Measurements from ENCODE around the gene IL12RB2.
A peak's percentile ranks its signal among the peaks of the same experiment; 100 is the strongest.
"Not testable (repeated sequence)": the region's sequence is repeated elsewhere in the genome, so short reads cannot be mapped to it uniquely, and the experiment has no call there.

Gene IL12RB2

GRCh38 chr1:67381154-67381553 is 73.5 kb downstream of the IL12RB2 start:
- in situ Hi-C loops (cut with HindIII; ENCODE audit: low pct_ligation_motif_present, low pct_unique_long_range_greater_than_20kb, low sequenced_read_pairs) = no loop called here
- no peak for DNase-seq

- in situ Hi-C loops (cut with HindIII; ENCODE audit: low pct_ligation_motif_present, low pct_unique_long_range_greater_than_20kb, low sequenced_read_pairs) = no loop called here
- DNase-seq = no peak
These were observed 74.6 kb downstream of the IL12RB2 start for GRCh38 chr1:67382292-67382691.

GRCh38 chr1:67383999-67384638 is 76.4 kb downstream of the IL12RB2 start:
- in situ Hi-C loops (cut with HindIII; ENCODE audit: low pct_ligation_motif_present, low pct_unique_long_range_greater_than_20kb, low sequenced_read_pairs) = no loop called here
- DNase-seq = no peak

GRCh38 chr1:67390041-67390887 is 82.6 kb downstream of the IL12RB2 start:
- in situ Hi-C loops (cut with HindIII; ENCODE audit: low pct_ligation_motif_present, low pct_unique_long_range_greater_than_20kb, low sequenced_read_pairs) = no loop called here
- peak; percentile 86 for DNase-seq

- no peak for DNase-seq
- in situ Hi-C loops (cut with HindIII; ENCODE audit: low pct_ligation_motif_present, low pct_unique_long_range_greater_than_20kb, low sequenced_read_pairs) = no loop called here
These were observed 85.6 kb downstream of the IL12RB2 start for GRCh38 chr1:67393240-67393639.

- in situ Hi-C loops (cut with HindIII; ENCODE audit: low pct_ligation_motif_present, low pct_unique_long_range_greater_than_20kb, low sequenced_read_pairs) = no loop called here
- DNase-seq = no peak
These were observed 86.1 kb downstream of the IL12RB2 start for GRCh38 chr1:67393737-67394136.

- in situ Hi-C loops (cut with HindIII; ENCODE audit: low pct_ligation_motif_present, low pct_unique_long_range_greater_than_20kb, low sequenced_read_pairs) = no loop called here
- no peak for DNase-seq
These were observed 86.9 kb downstream of the IL12RB2 start for GRCh38 chr1:67394548-67394947.

GRCh38 chr1:67399199-67399993 is 91.7 kb downstream of the IL12RB2 start:
- in situ Hi-C loops (cut with HindIII; ENCODE audit: low pct_ligation_motif_present, low pct_unique_long_range_greater_than_20kb, low sequenced_read_pairs) = no loop called here
- DNase-seq = no peak

- DNase-seq; in situ Hi-C loops (cut with HindIII; ENCODE audit: low pct_ligation_motif_present, low pct_unique_long_range_greater_than_20kb, low sequenced_read_pairs): not testable (repeated sequence)
These were observed 92.5 kb downstream of the IL12RB2 start for GRCh38 chr1:67400029-67400786.

GRCh38 chr1:67401443-67401842 is 93.8 kb downstream of the IL12RB2 start:
- no peak for DNase-seq

GRCh38 chr1:67404212-67404620 is 96.5 kb downstream of the IL12RB2 start:
- DNase-seq = no peak
- in situ Hi-C loops (cut with HindIII; ENCODE audit: low pct_ligation_motif_present, low pct_unique_long_range_greater_than_20kb, low sequenced_read_pairs) = no loop called here

More at GRCh38 chr1:67401443-67401842, 93.8 kb downstream of the IL12RB2 start:
- in situ Hi-C loops (cut with HindIII; ENCODE audit: low pct_ligation_motif_present, low pct_unique_long_range_greater_than_20kb, low sequenced_read_pairs) = no loop called here

GRCh38 chr1:67405473-67406245 is 98.0 kb downstream of the IL12RB2 start:
- DNase-seq = no peak

GRCh38 chr1:67407498-67407897 is 99.8 kb downstream of the IL12RB2 start:
- DNase-seq = no peak
- in situ Hi-C loops (cut with HindIII; ENCODE audit: low pct_ligation_motif_present, low pct_unique_long_range_greater_than_20kb, low sequenced_read_pairs) = no loop called here

More at GRCh38 chr1:67405473-67406245, 98.0 kb downstream of the IL12RB2 start:
- in situ Hi-C loops (cut with HindIII; ENCODE audit: low pct_ligation_motif_present, low pct_unique_long_range_greater_than_20kb, low sequenced_read_pairs) = no loop called here

- no peak for DNase-seq
- in situ Hi-C loops (cut with HindIII; ENCODE audit: low pct_ligation_motif_present, low pct_unique_long_range_greater_than_20kb, low sequenced_read_pairs) = no loop called here
These were observed 100.5 kb downstream of the IL12RB2 start for GRCh38 chr1:67408148-67408547.

- DNase-seq; in situ Hi-C loops (cut with HindIII; ENCODE audit: low pct_ligation_motif_present, low pct_unique_long_range_greater_than_20kb, low sequenced_read_pairs): not testable (repeated sequence)
These were observed 105.4 kb downstream of the IL12RB2 start for GRCh38 chr1:67413101-67413500.

- no peak for DNase-seq
- in situ Hi-C loops (cut with HindIII; ENCODE audit: low pct_ligation_motif_present, low pct_unique_long_range_greater_than_20kb, low sequenced_read_pairs) = no loop called here
These were observed 106.9 kb downstream of the IL12RB2 start for GRCh38 chr1:67414574-67414973.

GRCh38 chr1:67415041-67415440 is 107.4 kb downstream of the IL12RB2 start:
- in situ Hi-C loops (cut with HindIII; ENCODE audit: low pct_ligation_motif_present, low pct_unique_long_range_greater_than_20kb, low sequenced_read_pairs) = no loop called here
- no peak for DNase-seq

GRCh38 chr1:67417733-67418132 is 110.1 kb downstream of the IL12RB2 start:
- in situ Hi-C loops (cut with HindIII; ENCODE audit: low pct_ligation_motif_present, low pct_unique_long_range_greater_than_20kb, low sequenced_read_pairs); DNase-seq: not testable (repeated sequence)
